Gastrocnemius medialis (tissue), 4 donors: ENCODE measurements around the gene TIPARP.

Experiments
- POLR2A ChIP-seq, 2 donors: fragments of 450-650 bp; IDR thresholded peaks; one replicate each; pipeline ENCODE4 v1.6.1; 2017; ENCODE audit warnings: antibody characterized with exemption in 2 of 2, mild to moderate bottlenecking in 2 of 2, moderate library complexity in 2 of 2
- TF ChIP-seq, protein P1 (sequence below), 5 experiments: fragments of 450-650 bp in 3 of 5; fragments of 200-600 bp in 2 of 5; sonication (generic) in 2 of 5; IDR thresholded peaks in 4 of 5; conservative IDR thresholded peaks in 1 of 5; 1 replicate in 4 of 5; 2 replicates in 1 of 5; pipeline ENCODE4 v1.5.1; 2016 to 2019; ENCODE audit warnings: antibody characterized with exemption in 5 of 5, mild to moderate bottlenecking in 3 of 5, moderate library complexity in 3 of 5

DNA sequence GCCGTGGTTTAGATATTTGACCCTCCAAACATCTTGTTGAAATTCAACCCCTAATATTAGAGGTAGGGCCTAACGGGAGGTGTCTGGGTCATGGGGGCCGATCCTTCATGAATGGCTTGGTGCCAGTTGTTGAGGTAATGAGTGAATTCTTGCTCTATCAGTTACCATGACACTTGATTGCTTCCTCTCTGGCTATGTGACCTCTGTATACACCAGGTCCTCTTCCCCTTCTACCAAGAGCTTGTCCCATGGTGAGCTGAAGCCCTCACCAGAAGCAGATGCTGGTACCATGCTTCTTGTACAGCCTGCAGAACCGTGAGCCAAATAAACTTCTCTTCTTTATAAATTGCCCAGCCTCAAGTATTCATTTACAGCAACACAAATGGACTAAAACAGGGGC, 41.8 kb upstream of the TIPARP start:
- no peak for TF ChIP-seq POLR2A (IDR thresholded peaks at IDR 0.05)
- TF ChIP-seq, protein P1, sequence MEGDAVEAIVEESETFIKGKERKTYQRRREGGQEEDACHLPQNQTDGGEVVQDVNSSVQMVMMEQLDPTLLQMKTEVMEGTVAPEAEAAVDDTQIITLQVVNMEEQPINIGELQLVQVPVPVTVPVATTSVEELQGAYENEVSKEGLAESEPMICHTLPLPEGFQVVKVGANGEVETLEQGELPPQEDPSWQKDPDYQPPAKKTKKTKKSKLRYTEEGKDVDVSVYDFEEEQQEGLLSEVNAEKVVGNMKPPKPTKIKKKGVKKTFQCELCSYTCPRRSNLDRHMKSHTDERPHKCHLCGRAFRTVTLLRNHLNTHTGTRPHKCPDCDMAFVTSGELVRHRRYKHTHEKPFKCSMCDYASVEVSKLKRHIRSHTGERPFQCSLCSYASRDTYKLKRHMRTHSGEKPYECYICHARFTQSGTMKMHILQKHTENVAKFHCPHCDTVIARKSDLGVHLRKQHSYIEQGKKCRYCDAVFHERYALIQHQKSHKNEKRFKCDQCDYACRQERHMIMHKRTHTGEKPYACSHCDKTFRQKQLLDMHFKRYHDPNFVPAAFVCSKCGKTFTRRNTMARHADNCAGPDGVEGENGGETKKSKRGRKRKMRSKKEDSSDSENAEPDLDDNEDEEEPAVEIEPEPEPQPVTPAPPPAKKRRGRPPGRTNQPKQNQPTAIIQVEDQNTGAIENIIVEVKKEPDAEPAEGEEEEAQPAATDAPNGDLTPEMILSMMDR (IDR thresholded peaks at IDR 0.05 in 4 of 5, conservative IDR thresholded peaks at IDR 0.05 in 1 of 5): no peak
